GM19240 (cell line): ENCODE results near the gene PRKD2.
"Not testable (repeated sequence)": the region's sequence is repeated elsewhere in the genome, so short reads cannot be mapped to it uniquely, and the experiment has no call there.

Source experiments
- DNase-seq: peaks from one replicate; pipeline ENCODE4 v3.0.0; 2011; ENCODE audit warnings: low spot score; ENCODE audit not compliant: insufficient read length

The PRKD2 gene

GRCh38 chr19:46717034-46717715 is at the start of gene PRKD2:
Gene PRKD2, minus strand, starts transcription at chr19:46717114. Its CDS starts 744 bp downstream, at chr19:46716370.
- peak; percentile 79 for DNase-seq

GRCh38 chr19:46764817-46765291 is 47.9 kb upstream of the PRKD2 start:
- DNase-seq: no peak

- no peak for DNase-seq
These were observed 45.5 kb upstream of the PRKD2 start for GRCh38 chr19:46762245-46762890.

- DNase-seq: no peak
These were observed 44.5 kb upstream of the PRKD2 start for GRCh38 chr19:46761418-46761831.

- not testable (repeated sequence) for DNase-seq
These were observed 44.0 kb upstream of the PRKD2 start for GRCh38 chr19:46760897-46761296.

GRCh38 chr19:46760363-46760762 is 43.4 kb upstream of the PRKD2 start:
- DNase-seq: no peak

- no peak for DNase-seq
These were observed 43.0 kb upstream of the PRKD2 start for GRCh38 chr19:46759817-46760333.

- no peak for DNase-seq
These were observed 42.3 kb upstream of the PRKD2 start for GRCh38 chr19:46759206-46759605.

GRCh38 chr19:46756544-46756888 is 39.6 kb upstream of the PRKD2 start:
- no peak for DNase-seq

GRCh38 chr19:46755853-46756543 is 39.1 kb upstream of the PRKD2 start:
- DNase-seq: no peak

GRCh38 chr19:46755077-46755852 is 38.4 kb upstream of the PRKD2 start:
- DNase-seq: no peak

GRCh38 chr19:46753420-46754155 is 36.7 kb upstream of the PRKD2 start:
- peak; percentile 73 for DNase-seq

GRCh38 chr19:46748325-46749109 is 31.6 kb upstream of the PRKD2 start:
- DNase-seq: no peak

- DNase-seq: peak; percentile 87
These were observed 29.6 kb upstream of the PRKD2 start, which contains the start of gene STRN4 for GRCh38 chr19:46746281-46747057. Gene STRN4, minus strand, starts transcription at chr19:46746450. Its CDS starts 20 bp downstream, at chr19:46746430.

GRCh38 chr19:46745521-46746280 is 28.8 kb upstream of the PRKD2 start, which contains the start of gene FKRP:
Gene FKRP, plus strand, starts transcription at chr19:46746057. Its CDS starts 9,394 bp downstream, at chr19:46755451.
- no peak for DNase-seq

- DNase-seq: no peak
These were observed 28.1 kb upstream of the PRKD2 start for GRCh38 chr19:46745030-46745429.

- DNase-seq: no peak
These were observed 27.2 kb upstream of the PRKD2 start for GRCh38 chr19:46744005-46744691.
